Stimulated activated CD4-positive, alpha-beta T cell treated with anti-CD3 and anti-CD28 coated beads, Interleukin-4, amount 100 ng/mL, for 48 hours (primary cell): ENCODE measurements around the gene CNOT1.
"Not testable (repeated sequence)": the region's sequence is repeated elsewhere in the genome, so short reads cannot be mapped to it uniquely, and the experiment has no call there.

Source experiments
- DNase-seq, 2 donors: peaks; one replicate each; pipeline ENCODE4 v3.0.0-alpha.2; 2020; ENCODE audit warnings: low read depth in 2 of 2

CNOT1 gene

GRCh38 chr16:58629733-58630640, at the start of gene CNOT1:
Gene CNOT1, minus strand, starts transcription at chr16:58629826. Its CDS starts 30,489 bp downstream, at chr16:58599337.
- DNase-seq: peak; percentile 92 to 97

- DNase-seq: peak in 1 of 2 donors; percentile 4
These were observed 49.1 kb upstream of the CNOT1 start for GRCh38 chr16:58678716-58679115.

- no peak for DNase-seq
These were observed 48.6 kb upstream of the CNOT1 start for GRCh38 chr16:58678269-58678668.

DNA sequence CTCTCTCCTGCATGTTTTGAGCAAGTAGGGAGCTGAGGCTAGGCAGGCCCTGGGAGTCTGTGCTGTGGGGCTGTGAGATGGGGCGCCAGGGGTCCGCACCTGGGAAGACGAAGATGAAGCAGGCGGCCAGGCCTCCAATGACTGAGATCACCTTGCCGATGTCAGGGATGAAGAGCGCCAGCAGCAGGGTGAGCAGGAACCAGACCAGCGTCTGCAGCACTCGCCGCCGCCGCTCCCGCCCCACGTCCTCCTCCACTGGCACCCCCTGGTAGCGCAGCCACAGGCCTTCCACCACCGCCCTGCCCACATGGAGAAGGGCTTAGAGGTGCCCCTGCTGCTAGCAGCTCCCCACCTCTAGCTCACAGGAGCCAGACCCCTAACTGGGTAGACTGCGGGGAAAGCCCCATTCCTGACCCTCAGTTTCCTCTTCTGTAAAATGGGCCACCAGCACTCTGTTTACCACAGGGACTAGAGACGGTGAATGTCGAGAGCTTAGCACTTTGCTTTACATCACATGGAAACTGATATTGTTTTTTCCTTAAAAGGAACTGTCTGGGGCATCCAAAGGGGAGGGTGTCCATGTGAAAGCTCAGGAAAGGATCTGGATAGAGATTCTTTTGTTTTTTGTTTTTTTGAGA, 41.4 kb upstream of the CNOT1 start:
- DNase-seq: no peak

- DNase-seq: no peak
These were observed 40.6 kb upstream of the CNOT1 start for GRCh38 chr16:58670177-58670576.

DNA sequence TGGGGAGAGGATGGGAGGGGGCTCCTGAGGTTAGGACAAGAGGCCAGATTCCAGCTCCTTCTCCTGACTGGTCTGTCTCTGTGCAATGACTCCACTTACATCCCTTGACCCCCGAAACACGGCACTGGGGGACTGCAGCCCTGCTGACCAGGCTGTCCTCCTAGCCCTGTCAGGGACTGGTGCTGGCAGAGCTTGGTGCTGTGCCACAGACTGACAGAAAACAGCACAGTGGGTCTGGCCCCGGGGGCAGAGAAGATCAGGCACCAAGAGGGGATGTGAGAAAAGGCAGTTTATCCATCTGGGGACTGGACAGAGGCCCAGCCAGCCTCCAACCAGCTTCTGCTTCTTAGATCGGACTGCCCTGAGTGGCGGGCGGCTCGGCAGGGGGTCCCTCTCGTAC, 35.6 kb upstream of the CNOT1 start:
- no peak for DNase-seq

- DNase-seq: no peak
These were observed 31.7 kb upstream of the CNOT1 start for GRCh38 chr16:58661199-58661830.

- not testable (repeated sequence) for DNase-seq
These were observed 30.3 kb upstream of the CNOT1 start for GRCh38 chr16:58659911-58660310.

- no peak for DNase-seq
These were observed 29.2 kb upstream of the CNOT1 start for GRCh38 chr16:58658796-58659211.

GRCh38 chr16:58656899-58657298, 27.3 kb upstream of the CNOT1 start:
- DNase-seq: no peak

DNA sequence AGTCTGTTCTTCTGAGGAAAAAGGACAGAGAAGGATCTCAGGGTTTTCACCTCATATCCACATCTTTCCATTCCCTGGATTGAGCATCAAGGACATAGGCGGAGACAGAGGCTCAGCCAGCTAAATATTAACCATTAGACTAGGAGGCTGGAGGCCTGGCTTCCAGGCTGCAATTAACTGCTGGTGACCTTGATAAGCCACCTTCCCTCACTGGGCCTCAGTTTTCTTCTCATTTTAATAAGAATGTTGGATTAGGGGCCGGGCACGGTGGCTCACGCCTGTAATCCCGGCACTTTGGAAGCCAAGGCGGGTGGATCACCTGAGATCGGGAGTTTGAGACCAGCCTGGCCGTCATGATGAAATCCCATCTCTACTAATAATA, 25.6 kb upstream of the CNOT1 start:
- no peak for DNase-seq

DNA sequence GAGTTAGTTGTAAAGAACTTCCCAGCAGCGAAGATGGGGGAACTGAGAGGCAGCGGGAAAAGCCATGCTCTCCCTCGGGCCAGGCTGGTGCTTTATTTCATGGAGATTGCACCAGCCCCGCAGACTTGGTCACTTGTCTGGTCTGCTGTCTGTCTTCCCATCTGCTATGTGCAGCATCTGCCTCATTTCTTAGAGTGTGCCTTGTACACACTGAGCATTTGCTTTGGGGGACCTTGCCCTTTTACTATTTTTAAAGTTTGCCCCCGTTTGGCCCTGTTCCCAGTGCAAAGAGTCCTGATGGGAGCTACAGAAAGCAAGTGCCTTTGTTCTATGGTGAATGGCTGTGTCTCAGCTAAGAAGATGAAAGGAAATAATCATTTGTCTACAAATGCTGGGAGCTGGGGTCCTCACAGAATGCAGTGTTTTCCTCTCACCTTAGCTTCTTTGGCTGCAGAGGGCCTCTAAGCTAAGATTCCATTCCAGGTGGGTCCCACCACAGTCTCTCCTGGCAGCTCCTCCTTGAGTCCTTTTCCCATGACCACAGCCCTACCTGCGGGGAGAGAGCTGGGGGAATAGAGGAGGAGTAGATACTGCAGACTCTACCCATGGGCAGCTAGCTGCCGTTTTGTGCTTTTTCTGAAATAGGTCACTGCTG, 25.1 kb upstream of the CNOT1 start:
- no peak for DNase-seq

GRCh38 chr16:58652741-58653140, 23.1 kb upstream of the CNOT1 start:
- DNase-seq: no peak

DNA sequence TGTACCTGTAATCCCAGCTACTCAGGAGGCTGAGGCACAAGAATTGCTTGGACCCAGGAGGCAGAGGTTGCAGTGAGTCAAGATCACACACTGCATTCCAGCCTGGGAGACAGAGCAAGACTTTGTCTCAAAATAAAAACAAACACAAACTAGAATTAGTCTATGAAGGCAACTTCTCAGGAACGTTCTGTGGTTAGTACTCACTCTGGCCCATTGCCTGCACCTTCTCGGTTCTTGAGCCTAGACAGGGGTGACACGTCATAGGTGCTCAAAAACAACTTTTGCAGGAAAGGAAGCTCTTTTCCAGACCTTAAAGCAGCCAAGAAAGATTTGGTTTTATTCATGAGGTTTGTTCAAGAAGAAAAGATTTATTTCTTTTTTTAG, 22.3 kb upstream of the CNOT1 start:
- no peak for DNase-seq

GRCh38 chr16:58649707-58650106, 20.1 kb upstream of the CNOT1 start:
- no peak for DNase-seq

DNA sequence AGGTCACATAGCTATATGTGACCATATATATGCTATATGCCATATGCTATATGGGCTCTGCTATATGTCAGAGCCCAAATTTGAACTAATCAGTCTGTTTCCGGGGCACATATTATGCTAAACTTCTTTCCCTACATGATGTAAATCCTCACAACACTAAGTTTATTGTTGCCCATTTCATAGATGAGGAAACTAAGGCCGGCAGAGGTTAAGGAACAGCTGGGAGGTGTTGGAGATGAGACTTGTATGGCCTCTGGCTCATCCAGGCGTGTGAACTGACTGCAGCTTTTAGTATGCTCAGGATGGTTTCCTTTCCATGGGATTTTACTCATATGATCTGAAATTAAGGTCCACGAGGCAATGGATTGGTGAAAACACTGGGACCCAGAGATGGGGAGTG, 17.5 kb upstream of the CNOT1 start:
- DNase-seq: no peak

DNA sequence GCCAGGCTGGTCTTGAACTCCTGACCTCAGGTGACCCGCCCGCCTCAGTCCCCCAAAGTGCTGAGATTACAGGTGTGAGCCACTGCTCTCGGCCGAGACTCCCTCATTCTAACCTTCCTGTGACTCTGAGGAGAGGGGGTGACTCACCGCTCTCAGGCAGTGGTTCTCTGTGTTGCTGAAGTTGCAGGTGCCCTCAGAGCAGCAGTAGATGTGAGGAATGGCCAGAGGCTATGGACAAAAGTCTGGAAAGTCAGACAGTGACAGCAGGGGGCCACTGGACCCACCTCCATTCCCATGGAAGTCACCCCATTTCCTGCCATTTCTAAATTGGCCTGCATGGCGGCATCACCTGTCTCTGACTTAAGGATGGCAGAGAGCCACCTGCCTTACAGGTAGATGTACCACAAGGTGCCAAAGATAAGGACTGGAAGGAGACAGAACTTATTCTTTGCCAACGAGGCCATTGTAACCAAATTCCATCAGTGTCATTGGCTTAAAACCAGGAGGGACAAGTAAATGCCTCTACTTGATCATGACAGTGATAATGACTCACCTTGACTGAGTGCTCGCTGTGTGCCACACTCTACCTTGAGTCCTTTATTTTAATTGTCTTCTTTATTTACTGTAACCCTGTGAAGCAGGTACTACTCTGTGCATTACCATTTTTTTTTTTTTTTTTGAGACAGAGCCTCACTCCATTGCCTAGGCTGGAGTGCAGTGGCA, 15.3 kb upstream of the CNOT1 start:
- no peak for DNase-seq

DNA sequence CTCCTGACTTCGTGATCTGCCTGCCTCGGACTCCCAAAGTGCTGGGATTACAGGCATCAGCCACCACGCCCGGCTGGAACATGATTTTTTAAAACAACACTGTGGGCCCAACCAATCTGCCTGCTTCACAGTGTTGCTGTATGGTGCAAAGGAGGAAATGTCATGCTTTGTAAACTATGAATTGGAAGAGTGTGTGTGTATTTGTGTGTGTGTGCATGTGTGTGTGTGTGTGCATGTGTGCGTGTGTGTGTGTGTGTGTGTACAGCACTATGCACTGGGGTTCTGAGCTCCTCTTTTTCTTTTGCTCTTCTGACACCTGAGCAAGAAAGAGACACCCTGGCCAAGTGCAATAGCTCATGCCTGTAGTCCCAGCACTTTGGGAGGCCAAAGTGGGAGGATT, 14.5 kb upstream of the CNOT1 start:
- DNase-seq: no peak

DNA sequence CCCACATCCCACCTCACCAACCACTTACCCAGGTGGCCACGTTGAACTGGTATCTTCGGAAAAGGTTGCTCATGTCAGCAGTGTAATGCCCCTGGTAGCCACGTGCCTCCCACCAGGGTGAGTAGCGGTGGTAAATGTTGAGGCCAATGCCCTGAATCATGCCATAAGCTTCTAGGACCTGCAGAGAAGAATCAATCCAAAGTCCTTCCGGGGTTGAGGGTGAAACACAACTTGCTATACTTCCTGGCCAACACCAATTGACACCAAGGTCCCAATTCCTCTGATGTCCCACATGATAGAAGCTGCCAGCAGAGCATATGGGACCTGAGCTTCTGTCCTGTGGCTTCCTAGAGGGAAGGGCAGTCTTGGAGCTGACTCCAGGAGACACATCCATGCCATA, 11.3 kb upstream of the CNOT1 start:
- DNase-seq: no peak

DNA sequence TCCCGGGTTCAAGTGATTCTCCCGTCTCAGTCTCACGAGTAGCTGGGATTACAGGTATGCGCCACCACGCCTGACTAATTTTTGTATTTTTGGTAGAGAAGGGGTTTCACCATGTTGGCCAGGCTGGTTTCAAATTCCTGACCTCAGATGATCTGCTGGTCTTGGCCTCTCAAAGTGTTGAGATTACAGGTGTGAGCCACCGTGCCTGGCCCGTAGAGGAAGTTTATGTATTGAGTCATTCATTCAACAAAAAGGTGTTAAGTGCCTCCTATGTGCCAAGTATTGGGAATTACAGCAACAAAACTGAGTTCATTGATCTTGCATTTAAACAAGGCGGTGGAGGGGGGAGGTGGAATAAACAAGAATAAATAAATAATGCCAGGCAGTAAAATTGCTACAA, 10.2 kb upstream of the CNOT1 start:
- DNase-seq: no peak

GRCh38 chr16:58639230-58639629, 9.6 kb upstream of the CNOT1 start:
- no peak for DNase-seq
